ENCODE data around the gene STAT6.

STAT6 gene

DNA sequence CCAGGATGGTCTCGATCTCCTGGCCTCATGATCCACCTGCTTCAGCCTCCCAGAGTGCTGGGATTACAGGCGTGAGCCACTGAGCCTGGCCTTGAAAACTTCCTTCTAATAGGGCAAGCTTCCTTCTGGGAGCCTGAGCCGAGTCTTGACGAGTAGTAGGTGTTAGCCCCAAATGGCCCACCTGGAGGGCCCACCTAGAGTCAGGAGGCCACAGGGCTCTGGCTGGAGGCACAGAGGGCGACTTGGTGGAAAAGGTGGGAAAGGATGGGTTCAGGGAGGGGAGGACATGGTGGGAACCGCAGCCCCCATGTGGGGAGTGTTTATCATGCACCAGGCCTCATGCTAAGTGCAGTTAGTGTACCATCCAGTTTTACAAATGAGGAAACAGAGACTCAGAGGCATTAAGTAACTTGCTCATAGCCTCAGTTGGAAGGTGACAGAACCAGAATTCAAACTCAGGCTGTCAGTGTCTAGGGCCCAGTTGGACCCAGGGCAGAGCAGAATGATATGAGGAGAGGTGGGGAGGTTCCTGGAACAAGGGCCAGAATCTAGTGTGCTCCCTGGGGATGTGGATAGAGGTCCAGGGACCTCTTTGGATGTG lies 39.3 kb upstream of the STAT6 start:
- TF ChIP-seq, protein P1, sequence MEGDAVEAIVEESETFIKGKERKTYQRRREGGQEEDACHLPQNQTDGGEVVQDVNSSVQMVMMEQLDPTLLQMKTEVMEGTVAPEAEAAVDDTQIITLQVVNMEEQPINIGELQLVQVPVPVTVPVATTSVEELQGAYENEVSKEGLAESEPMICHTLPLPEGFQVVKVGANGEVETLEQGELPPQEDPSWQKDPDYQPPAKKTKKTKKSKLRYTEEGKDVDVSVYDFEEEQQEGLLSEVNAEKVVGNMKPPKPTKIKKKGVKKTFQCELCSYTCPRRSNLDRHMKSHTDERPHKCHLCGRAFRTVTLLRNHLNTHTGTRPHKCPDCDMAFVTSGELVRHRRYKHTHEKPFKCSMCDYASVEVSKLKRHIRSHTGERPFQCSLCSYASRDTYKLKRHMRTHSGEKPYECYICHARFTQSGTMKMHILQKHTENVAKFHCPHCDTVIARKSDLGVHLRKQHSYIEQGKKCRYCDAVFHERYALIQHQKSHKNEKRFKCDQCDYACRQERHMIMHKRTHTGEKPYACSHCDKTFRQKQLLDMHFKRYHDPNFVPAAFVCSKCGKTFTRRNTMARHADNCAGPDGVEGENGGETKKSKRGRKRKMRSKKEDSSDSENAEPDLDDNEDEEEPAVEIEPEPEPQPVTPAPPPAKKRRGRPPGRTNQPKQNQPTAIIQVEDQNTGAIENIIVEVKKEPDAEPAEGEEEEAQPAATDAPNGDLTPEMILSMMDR (conservative IDR thresholded peaks at IDR 0.05; ENCODE audit: low read depth, low read length): no peak
- no peak overlapping the region for H3K4me3 ChIP-seq (ENCODE audit: low read depth, low read length)
- DNase-seq (ENCODE audit: low read depth): no peak

DNA sequence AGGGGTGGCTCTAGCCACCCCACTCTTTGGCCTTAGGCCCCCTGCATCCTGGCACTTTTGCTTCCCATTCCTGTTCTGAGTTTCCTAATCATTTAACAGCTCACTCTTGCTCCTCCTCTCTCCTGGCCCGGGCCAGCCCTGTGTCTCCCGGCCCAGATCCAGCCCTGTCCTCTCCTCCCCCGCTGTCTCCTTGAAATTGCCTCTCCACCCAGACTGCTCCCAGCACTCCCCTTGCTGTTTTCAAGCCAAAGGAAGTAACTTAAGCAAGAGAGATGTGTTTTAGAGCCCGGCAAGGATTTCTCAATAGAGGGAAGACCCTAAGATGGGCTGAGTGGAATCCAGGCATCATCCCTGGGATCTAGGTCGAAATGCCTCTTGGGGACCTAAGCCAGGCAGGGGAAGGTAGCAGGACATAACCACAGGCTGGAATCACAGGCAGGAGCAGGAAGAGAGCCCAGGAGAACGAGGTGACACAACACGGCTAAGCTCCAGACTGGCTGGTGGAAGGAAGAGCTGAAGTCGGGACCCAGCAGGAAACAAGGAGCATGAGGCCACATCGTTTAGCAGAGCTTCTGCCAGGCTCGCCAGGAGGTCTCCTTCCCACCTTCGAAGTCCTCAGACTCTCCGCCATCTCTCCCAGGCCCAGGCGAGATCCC lies 38.2 kb upstream of the STAT6 start:
- DNase-seq (ENCODE audit: low read depth): peak; percentile 82
- TF ChIP-seq, protein P1 (conservative IDR thresholded peaks at IDR 0.05; ENCODE audit: low read depth, low read length): no peak
- no peak overlapping the region for H3K4me3 ChIP-seq (ENCODE audit: low read depth, low read length)

DNA sequence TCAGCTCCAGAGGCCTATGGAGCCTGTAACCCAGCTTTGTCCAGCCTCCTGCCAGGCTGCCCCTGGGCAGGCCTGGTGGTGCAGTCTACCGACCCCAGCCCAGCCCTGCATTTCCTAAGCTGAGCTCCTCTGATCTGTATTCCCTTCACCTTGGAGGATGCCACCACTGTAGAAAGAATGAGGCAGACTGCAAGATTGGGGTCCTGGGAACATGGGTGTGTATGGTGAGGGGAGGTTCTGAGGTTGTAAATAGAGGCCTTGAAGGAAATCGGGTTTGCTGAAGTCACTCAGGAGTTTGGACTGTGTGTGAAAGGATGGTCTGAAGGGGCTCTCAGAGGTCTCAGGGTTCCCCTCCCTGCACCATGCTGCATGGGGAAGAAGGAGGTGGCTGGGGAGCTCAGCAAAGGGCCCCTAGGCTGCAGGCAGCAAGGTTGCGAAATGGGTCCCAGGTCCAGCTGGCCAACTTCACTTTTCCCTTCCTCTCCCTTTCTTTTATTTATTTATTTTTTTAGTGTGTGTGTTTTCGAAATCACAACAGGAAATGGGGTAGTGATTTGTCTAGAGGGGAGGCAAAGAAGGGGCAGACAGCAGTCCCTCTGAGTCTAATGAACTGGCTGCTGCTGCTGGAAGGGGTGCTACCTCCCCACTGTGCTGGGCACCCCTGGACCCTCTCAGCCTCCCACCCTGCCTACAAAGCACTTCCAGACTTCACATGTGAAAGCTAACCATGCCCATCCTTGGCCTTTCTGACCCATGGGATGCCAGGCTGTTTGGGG lies 37.5 kb upstream of the STAT6 start:
- peak; percentile 73 for DNase-seq (ENCODE audit: low read depth)
- H3K4me3 ChIP-seq (ENCODE audit: low read depth, low read length): no peak overlapping the region

DNA sequence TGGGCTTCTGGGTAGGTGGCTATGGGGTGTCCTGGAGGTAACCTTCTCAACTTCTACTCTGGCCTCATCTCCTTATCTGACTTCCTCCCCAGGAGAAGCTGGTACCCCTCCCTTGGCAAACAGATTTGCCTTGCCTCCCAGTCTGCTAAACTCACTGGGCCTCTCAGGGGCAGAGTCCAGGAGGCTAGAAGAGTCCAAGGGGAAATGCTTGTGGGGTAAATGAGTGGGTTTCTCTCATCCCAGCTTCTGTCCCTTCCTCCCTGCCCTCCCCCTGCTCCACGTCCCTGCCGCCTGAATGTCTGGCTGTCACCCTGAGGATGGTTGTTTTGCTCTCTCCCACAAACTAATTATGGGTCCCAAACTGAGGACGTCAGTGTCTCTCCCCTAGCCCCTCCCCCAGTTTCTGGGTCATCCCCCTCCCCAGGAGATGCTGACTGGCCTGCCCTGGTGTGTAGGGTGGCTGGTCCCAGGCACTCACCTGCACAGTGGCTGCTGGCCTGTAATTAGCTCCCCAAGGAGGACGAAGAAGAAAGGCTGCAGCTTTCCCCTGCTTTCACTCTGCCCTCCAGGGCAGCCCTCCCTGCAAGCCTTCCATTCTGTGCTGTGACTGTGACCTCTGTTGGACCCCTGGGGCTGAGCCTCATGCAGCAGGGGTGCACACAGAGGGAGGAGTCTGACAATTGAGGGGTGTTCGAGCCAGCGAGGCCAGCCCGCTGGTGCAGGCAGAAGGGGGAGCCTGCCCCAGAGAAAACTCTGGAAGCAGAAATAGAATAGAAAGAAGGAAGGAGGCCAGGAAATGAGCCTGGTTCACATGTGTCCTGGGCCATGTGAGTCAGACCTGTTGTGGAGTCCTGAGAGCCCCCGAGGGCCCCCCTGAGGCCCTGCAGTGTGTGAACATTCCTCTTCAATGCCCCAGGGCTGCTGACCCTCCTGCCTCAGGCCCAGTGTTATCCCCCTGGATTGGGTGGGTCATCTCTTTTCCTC lies 36.1 kb upstream of the STAT6 start, which contains the start of gene LRP1-AS:
TSS of gene LRP1-AS (minus strand) at position 659 of the 984 bp plus-strand sequence.
- TF ChIP-seq, protein P1 (conservative IDR thresholded peaks at IDR 0.05; ENCODE audit: low read depth, low read length): peak; percentile 1
- peak; percentile 75 for DNase-seq (ENCODE audit: low read depth)
- H3K4me3 ChIP-seq (ENCODE audit: low read depth, low read length): no peak within 1 kb of the TSS

More for the DNA sequence above, 37.5 kb upstream of the STAT6 start:
- TF ChIP-seq, protein P1 (conservative IDR thresholded peaks at IDR 0.05; ENCODE audit: low read depth, low read length): no peak

DNA sequence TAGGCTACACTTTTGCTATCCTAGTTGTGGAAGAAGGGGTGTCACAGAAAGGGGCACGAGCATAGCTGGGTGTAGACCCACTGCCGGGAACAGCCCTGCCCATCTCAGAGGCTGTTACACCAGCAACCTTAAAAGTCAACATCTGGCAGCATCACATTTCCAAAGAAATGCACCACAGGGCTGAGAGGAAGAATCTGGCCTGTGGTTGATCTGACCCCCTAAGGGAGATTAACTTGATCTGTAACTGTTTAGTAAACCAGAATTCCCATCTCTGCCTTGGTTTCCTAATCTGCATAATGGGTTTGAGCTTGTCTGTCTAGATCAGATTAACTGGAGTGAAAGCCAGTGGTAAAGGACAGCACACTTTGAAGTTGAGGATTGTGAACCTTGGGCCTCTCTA lies 34.9 kb upstream of the STAT6 start:
- TF ChIP-seq, protein P1 (conservative IDR thresholded peaks at IDR 0.05; ENCODE audit: low read depth, low read length): no peak
- DNase-seq (ENCODE audit: low read depth): peak; percentile 57
- no peak overlapping the region for H3K4me3 ChIP-seq (ENCODE audit: low read depth, low read length)

DNA sequence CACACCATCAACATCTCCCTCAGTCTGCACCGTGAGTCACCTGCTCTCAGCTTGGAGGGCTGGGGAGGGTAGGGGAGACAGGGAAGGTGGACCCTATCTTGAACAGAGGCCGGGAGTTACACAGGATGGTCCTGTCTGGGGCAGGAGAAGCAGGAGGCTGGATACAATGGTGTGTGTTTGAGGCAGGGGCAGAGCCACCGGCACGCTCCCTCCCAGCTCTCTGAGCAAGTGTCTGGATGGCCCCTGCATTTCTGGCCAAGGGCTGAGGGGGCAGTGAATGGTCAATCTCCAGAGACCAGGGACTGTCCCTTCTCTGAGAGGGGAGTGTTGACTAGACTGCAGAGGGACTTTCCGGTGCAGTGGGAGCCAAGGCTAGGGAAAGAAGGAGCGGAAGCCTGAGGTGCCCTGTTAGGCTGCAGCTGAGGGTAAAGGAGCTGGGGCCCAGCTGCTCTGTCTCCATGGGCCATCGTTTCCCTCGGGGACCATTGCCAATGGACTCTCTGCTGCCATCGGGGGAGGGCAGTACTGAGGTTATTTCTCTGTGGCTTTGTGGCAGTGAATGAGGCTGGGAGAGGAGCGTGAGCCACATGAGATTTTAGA lies 34.4 kb upstream of the STAT6 start:
- DNase-seq (ENCODE audit: low read depth): no peak
- H3K4me3 ChIP-seq (ENCODE audit: low read depth, low read length): no peak overlapping the region
- TF ChIP-seq, protein P1 (conservative IDR thresholded peaks at IDR 0.05; ENCODE audit: low read depth, low read length): no peak
